ENCODE results near the gene ZNF175. TPM values are rescaled to one million over a fixed set of nuclear protein-coding genes. Genes with fewer than 3 reads are reported as not detected.
A peak's percentile ranks its signal among the peaks of the same experiment; 100 is the strongest.

The ZNF175 gene
- total and polyA plus RNA-seq, 9 of the 15 experiments (the other 6 are each of a cell fraction or from before 2014, with no cell fraction given): 3.7 to 37.9 (median 14.0) TPM

- TF ChIP-seq MEF2A (IDR thresholded peaks at IDR 0.05; ENCODE audit: control insufficient read depth, low read depth, low read length): no peak
- TF ChIP-seq FOXK2 (conservative IDR thresholded peaks at IDR 0.05 in 1 of 2, IDR thresholded peaks at IDR 0.05 in 1 of 2; ENCODE audit: low read depth in 2 of 2): peak; percentile 57 to 69; a peak in 3 of 4 replicates
- TF ChIP-seq SMAD2 (IDR thresholded peaks at IDR 0.05; ENCODE audit: low read depth, low read length): no peak
- peak; percentile 50; the same call in 1 of the 2 replicates for TF ChIP-seq ZNF197 (CRISPR knock-in tag; IDR thresholded peaks at IDR 0.05; ENCODE audit: low read depth)
- peak; percentile 26 to 51; a peak in 3 of 4 replicates for TF ChIP-seq RAD21 (CRISPR knock-in tag; conservative IDR thresholded peaks at IDR 0.05 in 1 of 2, IDR thresholded peaks at IDR 0.05 in 1 of 2)
- TF ChIP-seq MAFF (IDR thresholded peaks at IDR 0.05; ENCODE audit: low read length): no peak
- TF ChIP-seq CSDE1 (IDR thresholded peaks at IDR 0.05): peak in 1 of 2 experiments; percentile 17; a peak in 1 of 4 replicates
- TF ChIP-seq ATF7 (IDR thresholded peaks at IDR 0.05): peak; percentile 55
- no peak for TF ChIP-seq HCFC1 (IDR thresholded peaks at IDR 0.05; ENCODE audit: low read depth, low read length)
- TF ChIP-seq, protein P1, sequence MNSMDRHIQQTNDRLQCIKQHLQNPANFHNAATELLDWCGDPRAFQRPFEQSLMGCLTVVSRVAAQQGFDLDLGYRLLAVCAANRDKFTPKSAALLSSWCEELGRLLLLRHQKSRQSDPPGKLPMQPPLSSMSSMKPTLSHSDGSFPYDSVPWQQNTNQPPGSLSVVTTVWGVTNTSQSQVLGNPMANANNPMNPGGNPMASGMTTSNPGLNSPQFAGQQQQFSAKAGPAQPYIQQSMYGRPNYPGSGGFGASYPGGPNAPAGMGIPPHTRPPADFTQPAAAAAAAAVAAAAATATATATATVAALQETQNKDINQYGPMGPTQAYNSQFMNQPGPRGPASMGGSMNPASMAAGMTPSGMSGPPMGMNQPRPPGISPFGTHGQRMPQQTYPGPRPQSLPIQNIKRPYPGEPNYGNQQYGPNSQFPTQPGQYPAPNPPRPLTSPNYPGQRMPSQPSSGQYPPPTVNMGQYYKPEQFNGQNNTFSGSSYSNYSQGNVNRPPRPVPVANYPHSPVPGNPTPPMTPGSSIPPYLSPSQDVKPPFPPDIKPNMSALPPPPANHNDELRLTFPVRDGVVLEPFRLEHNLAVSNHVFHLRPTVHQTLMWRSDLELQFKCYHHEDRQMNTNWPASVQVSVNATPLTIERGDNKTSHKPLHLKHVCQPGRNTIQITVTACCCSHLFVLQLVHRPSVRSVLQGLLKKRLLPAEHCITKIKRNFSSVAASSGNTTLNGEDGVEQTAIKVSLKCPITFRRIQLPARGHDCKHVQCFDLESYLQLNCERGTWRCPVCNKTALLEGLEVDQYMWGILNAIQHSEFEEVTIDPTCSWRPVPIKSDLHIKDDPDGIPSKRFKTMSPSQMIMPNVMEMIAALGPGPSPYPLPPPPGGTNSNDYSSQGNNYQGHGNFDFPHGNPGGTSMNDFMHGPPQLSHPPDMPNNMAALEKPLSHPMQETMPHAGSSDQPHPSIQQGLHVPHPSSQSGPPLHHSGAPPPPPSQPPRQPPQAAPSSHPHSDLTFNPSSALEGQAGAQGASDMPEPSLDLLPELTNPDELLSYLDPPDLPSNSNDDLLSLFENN (IDR thresholded peaks at IDR 0.05; ENCODE audit: low read depth in 2 of 2, low read length in 2 of 2): 0 out of 4 replicates have a peak, but pooled peaks of 1 of the 2 experiments have one; percentile 8
- TF ChIP-seq ZNF239 (CRISPR knock-in tag; IDR thresholded peaks at IDR 0.05): no peak
- TF ChIP-seq RBFOX2 (IDR thresholded peaks at IDR 0.05; ENCODE audit: low read depth, low read length): no peak
- TF ChIP-seq ZNF324 (CRISPR knock-in tag; IDR thresholded peaks at IDR 0.05): no peak
- 0 out of 2 replicates have a peak, but pooled peaks have one; percentile 46 for TF ChIP-seq NBN (IDR thresholded peaks at IDR 0.05; ENCODE audit: low read depth)
- peak in 1 of 2 experiments; percentile 58; a peak in 1 of 3 replicates for TF ChIP-seq CBX3 (IDR thresholded peaks at IDR 0.05; ENCODE audit: borderline replicate concordance in 1 of 2, low read length in 2 of 2)
- TF ChIP-seq GATAD2A (IDR thresholded peaks at IDR 0.05): 0 out of 2 replicates have a peak, but pooled peaks have one; percentile 15
- TF ChIP-seq PYGO2 (tag; IDR thresholded peaks at IDR 0.05): no peak
- no peak for TF ChIP-seq XRCC3 (IDR thresholded peaks at IDR 0.05)
- TF ChIP-seq, protein P2, sequence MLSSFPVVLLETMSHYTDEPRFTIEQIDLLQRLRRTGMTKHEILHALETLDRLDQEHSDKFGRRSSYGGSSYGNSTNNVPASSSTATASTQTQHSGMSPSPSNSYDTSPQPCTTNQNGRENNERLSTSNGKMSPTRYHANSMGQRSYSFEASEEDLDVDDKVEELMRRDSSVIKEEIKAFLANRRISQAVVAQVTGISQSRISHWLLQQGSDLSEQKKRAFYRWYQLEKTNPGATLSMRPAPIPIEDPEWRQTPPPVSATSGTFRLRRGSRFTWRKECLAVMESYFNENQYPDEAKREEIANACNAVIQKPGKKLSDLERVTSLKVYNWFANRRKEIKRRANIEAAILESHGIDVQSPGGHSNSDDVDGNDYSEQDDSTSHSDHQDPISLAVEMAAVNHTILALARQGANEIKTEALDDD (IDR thresholded peaks at IDR 0.05): peak; percentile 42; the same call in 1 of the 2 replicates
- TF ChIP-seq CREBBP (IDR thresholded peaks at IDR 0.05; ENCODE audit: low read depth, low read length): no peak
- TF ChIP-seq RNF2 (IDR thresholded peaks at IDR 0.05): 0 out of 2 replicates have a peak, but pooled peaks have one; percentile 15
- peak; percentile 16; the same call in 1 of the 2 replicates for TF ChIP-seq ZKSCAN1 (IDR thresholded peaks at IDR 0.05; ENCODE audit: low read depth, low read length)
- peak; percentile 57 for TF ChIP-seq SOX6 (IDR thresholded peaks at IDR 0.05)
- TF ChIP-seq ZNF780A (CRISPR knock-in tag; IDR thresholded peaks at IDR 0.05): no peak
- peak; percentile 86 for TF ChIP-seq NFIC (IDR thresholded peaks at IDR 0.05)
- peak; percentile 32 for TF ChIP-seq CXXC5 (CRISPR knock-in tag; IDR thresholded peaks at IDR 0.05)
- peak; percentile 73; the same call in 1 of the 2 replicates for TF ChIP-seq BCOR (IDR thresholded peaks at IDR 0.05)
- no peak for TF ChIP-seq ZNF124 (CRISPR knock-in tag; IDR thresholded peaks at IDR 0.05)
- 0 out of 2 replicates have a peak, but pooled peaks have one; percentile 71 for TF ChIP-seq HDAC2 (IDR thresholded peaks at IDR 0.05)
Observed at GRCh38 chr19:51572410-51572809, 1.3 kb downstream of the ZNF175 start (continued).

All from K562 (cell line).